SH-SY5Y (cell line): ENCODE results near the gene DUS2.

ENCODE experiments used
- GATA2 ChIP-seq: IDR thresholded peaks from 2 replicates; pipeline ENCODE4 v1.6.1; 2011; ENCODE audit warnings: mild to moderate bottlenecking, low read depth, low read length
- GATA3 ChIP-seq: IDR thresholded peaks from 2 replicates; pipeline ENCODE4 v1.6.1; 2011; ENCODE audit warnings: low read depth, mild to moderate bottlenecking, low read length, moderate library complexity

- TF ChIP-seq GATA3 = no peak
- TF ChIP-seq GATA2 = no peak
These were observed 7.4 kb upstream of the DUS2 start, which contains the start of gene DPEP2NB for GRCh38 chr16:68015681-68016080.
